GM21526 (cell line): ENCODE measurements around the gene AMBP.

Experiments used
- ATAC-seq: cut with Tn5 transposase; IDR thresholded peaks from one replicate; pipeline ENCODE4 v1.9.1; 2021; ENCODE audit warnings: moderate library complexity; ENCODE audit not compliant: unreplicated experiment, low FRiP score

Gene AMBP

GRCh38 chr9:114114364-114114763 lies 36.3 kb upstream of the AMBP start:
- ATAC-seq = no peak

GRCh38 chr9:114112778-114113584 lies 34.9 kb upstream of the AMBP start:
- no peak for ATAC-seq

- no peak for ATAC-seq
Observed at GRCh38 chr9:114112325-114112724, 34.2 kb upstream of the AMBP start.

- no peak for ATAC-seq
Observed at GRCh38 chr9:114110180-114110579, 32.1 kb upstream of the AMBP start.

- ATAC-seq = no peak
Observed at GRCh38 chr9:114109124-114109523, 31.0 kb upstream of the AMBP start.

GRCh38 chr9:114108016-114108833 lies 30.1 kb upstream of the AMBP start:
- ATAC-seq = peak; percentile 78

GRCh38 chr9:114107286-114108001 lies 29.3 kb upstream of the AMBP start:
- no peak for ATAC-seq

- ATAC-seq = no peak
Observed at GRCh38 chr9:114105236-114105635, 27.1 kb upstream of the AMBP start.

GRCh38 chr9:114102484-114102883 lies 24.4 kb upstream of the AMBP start:
- no peak for ATAC-seq

- ATAC-seq = no peak
Observed at GRCh38 chr9:114100536-114100935, 22.4 kb upstream of the AMBP start.

- no peak for ATAC-seq
Observed at GRCh38 chr9:114099669-114100270, 21.7 kb upstream of the AMBP start.

GRCh38 chr9:114098936-114099668 lies 21.0 kb upstream of the AMBP start, which contains the start of gene KIF12:
Gene KIF12 (minus strand): TSS chr9:114099292. CDS start chr9:114099276, 16 bp downstream.
- ATAC-seq = no peak

- no peak for ATAC-seq
Observed at GRCh38 chr9:114098021-114098935, 20.2 kb upstream of the AMBP start.

GRCh38 chr9:114097613-114098020 lies 19.5 kb upstream of the AMBP start:
- no peak for ATAC-seq

GRCh38 chr9:114096866-114097612 lies 18.9 kb upstream of the AMBP start:
- no peak for ATAC-seq

- no peak for ATAC-seq
Observed at GRCh38 chr9:114096041-114096511, 18.0 kb upstream of the AMBP start.

- no peak for ATAC-seq
Observed at GRCh38 chr9:114094971-114095370, 16.9 kb upstream of the AMBP start.
